ENCODE data around the gene CHMP2B.

GRCh38 chr3:87270908-87271700, 44.0 kb downstream of the CHMP2B start:
- TF ChIP-seq, protein P1, sequence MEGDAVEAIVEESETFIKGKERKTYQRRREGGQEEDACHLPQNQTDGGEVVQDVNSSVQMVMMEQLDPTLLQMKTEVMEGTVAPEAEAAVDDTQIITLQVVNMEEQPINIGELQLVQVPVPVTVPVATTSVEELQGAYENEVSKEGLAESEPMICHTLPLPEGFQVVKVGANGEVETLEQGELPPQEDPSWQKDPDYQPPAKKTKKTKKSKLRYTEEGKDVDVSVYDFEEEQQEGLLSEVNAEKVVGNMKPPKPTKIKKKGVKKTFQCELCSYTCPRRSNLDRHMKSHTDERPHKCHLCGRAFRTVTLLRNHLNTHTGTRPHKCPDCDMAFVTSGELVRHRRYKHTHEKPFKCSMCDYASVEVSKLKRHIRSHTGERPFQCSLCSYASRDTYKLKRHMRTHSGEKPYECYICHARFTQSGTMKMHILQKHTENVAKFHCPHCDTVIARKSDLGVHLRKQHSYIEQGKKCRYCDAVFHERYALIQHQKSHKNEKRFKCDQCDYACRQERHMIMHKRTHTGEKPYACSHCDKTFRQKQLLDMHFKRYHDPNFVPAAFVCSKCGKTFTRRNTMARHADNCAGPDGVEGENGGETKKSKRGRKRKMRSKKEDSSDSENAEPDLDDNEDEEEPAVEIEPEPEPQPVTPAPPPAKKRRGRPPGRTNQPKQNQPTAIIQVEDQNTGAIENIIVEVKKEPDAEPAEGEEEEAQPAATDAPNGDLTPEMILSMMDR (conservative IDR thresholded peaks at IDR 0.05; ENCODE audit: low read length) = no peak
- no peak for TF ChIP-seq EZH2phosphoT487 (IDR thresholded peaks at IDR 0.05; ENCODE audit: borderline replicate concordance, low read depth, low read length)
